SK-N-SH (cell line): ENCODE results near the gene NAA20. TPM values are rescaled to one million over a fixed set of nuclear protein-coding genes. Genes with fewer than 3 reads are reported as not detected.
A peak's percentile ranks its signal among the peaks of the same experiment; 100 is the strongest.

Experiments
- CTCF ChIA-PET: fragments of 300-600, 350-600 bp; formaldehyde crosslinking; extraction: SDS; loops from one replicate; lab custom pipeline; 2021; lab: Yijun Ruan, JAX
- POLR2A ChIA-PET: fragments of 350-600 bp; sonication (Branson Sonifier 250); formaldehyde crosslinking; extraction: SDS; loops from one replicate; lab custom pipeline; 2020; ENCODE audit warnings: antibody characterized with exemption, inconsistent platforms; lab: Yijun Ruan, JAX
- DNase-seq: peaks from one replicate; pipeline ENCODE4 v3.0.0; 2012
- H2AFZ ChIP-seq: fragments of 200-600 bp; sonication (generic); 2 replicates; pipeline ENCODE4 v1.8.1; 2016; ENCODE audit warnings: antibody characterized with exemption, mild to moderate bottlenecking, low read depth
- H3F3A ChIP-seq: fragments of 200-600 bp; sonication (generic); replicated peaks from 2 replicates; pipeline ENCODE3; 2016; ENCODE audit warnings: antibody characterized with exemption, mild to moderate bottlenecking; ENCODE audit not compliant: insufficient read depth
- H3K27ac ChIP-seq, 2 experiments: fragments of 200-500 bp in 1 of 2; fragments of 200-600 bp in 1 of 2; sonication (Bioruptor generic) in 1 of 2; sonication (generic), shearing (Covaris generic) in 1 of 2; 2 replicates each; pipeline versions ENCODE4 v1.5.1 to v1.6.1; 2014 to 2016; ENCODE audit warnings: low read depth in 2 of 2, inconsistent platforms in 1 of 2, low read length in 1 of 2, mild to moderate bottlenecking in 1 of 2, mixed read lengths in 1 of 2
- H3K27me3 ChIP-seq: fragments of 200-600 bp; sonication (generic), shearing (Covaris generic); 2 replicates; pipeline ENCODE4 v1.6.1; 2016; ENCODE audit warnings: mixed run types; ENCODE audit not compliant: insufficient read depth
- H3K36me3 ChIP-seq, 2 experiments: fragments of 200-500 bp in 1 of 2; fragments of 200-600 bp in 1 of 2; sonication (Bioruptor generic) in 1 of 2; sonication (generic) in 1 of 2; replicated peaks in 1 of 2; 2 replicates each; pipeline versions ENCODE3 to v1.5.1; 2014 to 2016; ENCODE audit warnings: low read length in 1 of 2, mild to moderate bottlenecking in 1 of 2; ENCODE audit not compliant: insufficient read depth in 2 of 2, control insufficient read depth in 1 of 2
- H3K4me1 ChIP-seq, 2 experiments: fragments of 200-500 bp in 1 of 2; fragments of 200-600 bp in 1 of 2; sonication (Bioruptor generic) in 1 of 2; sonication (generic), shearing (Covaris generic) in 1 of 2; 2 replicates each; pipeline versions ENCODE4 v1.5.1 to v1.6.1; 2014 to 2016; ENCODE audit warnings: low read depth in 1 of 2, low read length in 1 of 2, mixed run types in 1 of 2; ENCODE audit not compliant: insufficient read depth in 2 of 2, control insufficient read depth in 1 of 2
- H3K4me2 ChIP-seq: fragments of 200-600 bp; sonication (generic), shearing (Covaris generic); 2 replicates; pipeline ENCODE4 v1.6.1; 2017; ENCODE audit warnings: mixed run types
- H3K4me3 ChIP-seq, 2 experiments: fragments of 200-500 bp in 1 of 2; fragments of 200-600 bp in 1 of 2; sonication (Bioruptor generic) in 1 of 2; sonication (generic), shearing (Covaris generic) in 1 of 2; 2 replicates each; pipeline versions ENCODE4 v1.5.1 to v1.8.1; 2014 to 2016; ENCODE audit warnings: low read depth in 2 of 2, inconsistent platforms in 1 of 2, low read length in 1 of 2, mild to moderate bottlenecking in 1 of 2, mixed read lengths in 1 of 2, moderate library complexity in 1 of 2
- H3K79me2 ChIP-seq: fragments of 200-600 bp; sonication (generic); 2 replicates; pipeline ENCODE4 v1.8.1; 2017; ENCODE audit warnings: mild to moderate bottlenecking; ENCODE audit not compliant: insufficient read depth
- H3K9ac ChIP-seq: fragments of 200-600 bp; sonication (generic); 2 replicates; pipeline ENCODE4 v1.6.1; 2017; ENCODE audit warnings: mixed run types
- H3K9me2 ChIP-seq: fragments of 200-600 bp; sonication (generic); 2 replicates; pipeline ENCODE4 v1.6.1; 2017; ENCODE audit warnings: mixed run types
- H3K9me3 ChIP-seq: fragments of 200-600 bp; sonication (generic); 2 replicates; pipeline ENCODE4 v1.6.1; 2017; ENCODE audit warnings: mixed run types, mild to moderate bottlenecking, moderate library complexity
- H4K20me1 ChIP-seq: fragments of 200-600 bp; sonication (generic); 2 replicates; pipeline ENCODE4 v1.6.1; 2017; ENCODE audit warnings: mild to moderate bottlenecking, mixed run types; ENCODE audit not compliant: insufficient read depth
- FOSL2 ChIP-seq: IDR thresholded peaks from 2 replicates; pipeline ENCODE4 v1.4.0; 2012; ENCODE audit warnings: low read depth, mild to moderate bottlenecking, moderate library complexity, borderline replicate concordance
- GABPA ChIP-seq: IDR thresholded peaks from 2 replicates; pipeline ENCODE4 v1.4.0; 2012; ENCODE audit warnings: low read depth, mild to moderate bottlenecking
- NRF1 ChIP-seq: IDR thresholded peaks from 2 replicates; pipeline ENCODE4 v1.6.1; 2012; ENCODE audit warnings: low read depth, mild to moderate bottlenecking, low read length
- PBX3 ChIP-seq: IDR thresholded peaks from 2 replicates; pipeline ENCODE4; 2012
- POLR2AphosphoS5 ChIP-seq: IDR thresholded peaks from 2 replicates; pipeline ENCODE4 v1.6.1; 2012; ENCODE audit warnings: low read depth, low read length
- REST ChIP-seq: IDR thresholded peaks from 2 replicates; pipeline ENCODE4 v1.6.1; 2012; ENCODE audit warnings: mild to moderate bottlenecking, low read depth, low read length, moderate library complexity
- RXRA ChIP-seq: IDR thresholded peaks from 2 replicates; pipeline ENCODE4 v1.4.0; 2012; ENCODE audit warnings: low read depth, mild to moderate bottlenecking, borderline replicate concordance
- SIN3A ChIP-seq: IDR thresholded peaks from 2 replicates; pipeline ENCODE4 v1.6.1; 2012; ENCODE audit warnings: low read depth, mild to moderate bottlenecking, low read length, moderate library complexity, borderline replicate concordance
- USF1 ChIP-seq: IDR thresholded peaks from 2 replicates; pipeline ENCODE4 v1.4.0; 2012; ENCODE audit warnings: low read depth, borderline replicate concordance
- USF2 ChIP-seq: fragments of 150-350 bp; IDR thresholded peaks from 2 replicates; pipeline ENCODE4 v1.6.1; 2017; ENCODE audit warnings: antibody characterized with exemption, low read length, low read depth, borderline replicate concordance
- YY1 ChIP-seq: IDR thresholded peaks from 2 replicates; pipeline ENCODE4 v1.4.0; 2012; ENCODE audit warnings: low read depth, mild to moderate bottlenecking
- WGBS: methylation state at CpG from one replicate; pipeline ENCODE4 v1.1.6; 2017; ENCODE audit warnings: low lambda C conversion rate; 5-methylcytosine and 5-hydroxymethylcytosine counted together
- polyA plus RNA-seq, 3 experiments: library from polyadenylated mRNA; depleted of rRNA; stranded (reverse); fragments of >200 nt; gene quantifications; 2 replicates each; pipeline ENCODE4 v1.2.3, GENCODE V29; 2012

NAA20 gene
- polyA plus RNA-seq, 1 of the 3 experiments (the other 2 are of a cell fraction), result 85.0 TPM

GRCh38 chr20:20039752-20040387, 22.7 kb downstream of the NAA20 start:
- CTCF ChIA-PET, result interaction anchor here (0.6 to 0.7 kb wide), 2 partner anchors 85 to 348 kb away, joined by 3 read pairs; no protein-coding TSS in a partner anchor
- Histone ChIP-seq H2AFZ (no peak overlapping the region), H3F3A (peaks cover 25% of the 10 kb centered on the region), H3K9ac (no peak overlapping the region), H3K36me3 (peaks cover 74 to 96% of the 10 kb centered on the region in 2 experiments), H3K4me1 (no peaks in the 10 kb centered on the region; a peak in 1 of 4 replicates), H3K9me3 (no peaks in the 10 kb centered on the region), H4K20me1 (no peaks in the 10 kb centered on the region; the same call in 1 of the 2 replicates)
- no peak for DNase-seq
- 98% methylated on average over 6 of the region's 6 CpGs for WGBS
- no peak for TF ChIP-seq USF1
- TF ChIP-seq PBX3, result no peak
- TF ChIP-seq SIN3A, result no peak
- TF ChIP-seq POLR2AphosphoS5, result no peak
- TF ChIP-seq YY1, result no peak
- no peak for TF ChIP-seq FOSL2
- TF ChIP-seq RXRA, result no peak
- no peak for TF ChIP-seq GABPA
- TF ChIP-seq, all 33 proteins: peak for 0
- Histone ChIP-seq H3K27ac (no peak overlapping the region), H3K27me3 (no peaks in the 10 kb centered on the region), H3K79me2 (no peaks in the 10 kb centered on the region), H3K9me2 (no peaks in the 10 kb centered on the region), H3K4me3 (no peak overlapping the region), H3K4me2 (no peak overlapping the region)
- POLR2A ChIA-PET, result interaction anchor here (3.2 kb wide), 1 partner anchor 12 kb away, joined by 10 read pairs; the partner anchor contains the start of genes CFAP61 and CRNKL1

GRCh38 chr20:20051767-20052073, 34.6 kb downstream of the NAA20 start:
- 0 out of 2 replicates have a peak overlapping the region, but pooled peaks have one; percentile 98 for H2AFZ ChIP-seq
- ChIA-PET POLR2A (interaction anchor here (1.6 to 2.0 kb wide), 2 partner anchors 12 to 34 kb away, joined by 10 to 11 read pairs; partner anchors contain the start of gene NAA20), CTCF (interaction anchor here (0.8 to 2.5 kb wide), 6 partner anchors 9 to 186 kb away, joined by 3 to 12 read pairs (median 4); partner anchors contain the start of gene NAA20)
- H3K4me3 ChIP-seq, result peak overlapping the region; percentile 90 to 100
- peaks cover 3% of the 10 kb centered on the region in 2 experiments; a peak in 1 of 4 replicates for H3K4me1 ChIP-seq
- H3K27me3 ChIP-seq, result no peaks in the 10 kb centered on the region
- H3K79me2 ChIP-seq, result peaks cover 25% of the 10 kb centered on the region
- H3K36me3 ChIP-seq, result peaks cover 40 to 42% of the 10 kb centered on the region in 2 experiments
- no peaks in the 10 kb centered on the region for H3K9me3 ChIP-seq
- H3K9me2 ChIP-seq, result no peaks in the 10 kb centered on the region
- DNase-seq, result no peak
- H3K9ac ChIP-seq, result peak overlapping the region; percentile 94
- TF ChIP-seq NRF1 (no peak), REST (no peak), USF2 (no peak)
- TF ChIP-seq, all 33 proteins: peak for 0
- Histone ChIP-seq H3K4me2 (peak overlapping the region; percentile 91), H4K20me1 (no peaks in the 10 kb centered on the region), H3K27ac (peak overlapping the region; percentile 84 to 88), H3F3A (peaks cover 6% of the 10 kb centered on the region)
- under 1% methylated on average over 13 of the region's 13 CpGs for WGBS
